Common myeloid progenitor, CD34-positive (primary cell): ENCODE measurements around the gene NEO1.

ENCODE experiments used
- CTCF ChIA-PET: fragments of 350-600 bp; sonication (Branson Sonifier 250); formaldehyde crosslinking; loops from one replicate; lab custom pipeline; 2021; ENCODE audit warnings: antibody characterized with exemption; lab: Charles Lee
- POLR2A ChIA-PET: fragments of 350-600 bp; sonication (Branson Sonifier 250); formaldehyde crosslinking; loops from one replicate; lab custom pipeline; 2021; ENCODE audit warnings: antibody characterized with exemption; lab: Charles Lee
- DNase-seq, 3 donors: peaks; one replicate each; pipeline versions ENCODE4 v3.0.0 to v3.0.0-alpha.2; 2013
- H3K27ac ChIP-seq, 2 experiments: 1 replicate in 1 of 2; 2 replicates in 1 of 2; pipeline ENCODE4 v1.7.0; 2013; ENCODE audit warnings: inconsistent platforms in 2 of 2, low read length in 2 of 2, mild to moderate bottlenecking in 2 of 2, low read depth in 1 of 2, moderate library complexity in 1 of 2; ENCODE audit not compliant: severe bottlenecking in 2 of 2, insufficient read depth in 1 of 2, poor library complexity in 1 of 2
- H3K27me3 ChIP-seq, 5 experiments: replicated peaks in 2 of 5; 1 replicate in 3 of 5; 2 replicates in 2 of 5; pipeline versions ENCODE4 v1.6.1 to v1.7.0; 2013; ENCODE audit warnings: low read length in 4 of 5, mild to moderate bottlenecking in 2 of 5, moderate library complexity in 2 of 5, inconsistent platforms in 1 of 5; ENCODE audit not compliant: insufficient read depth in 5 of 5, control insufficient read depth in 4 of 5
- H3K36me3 ChIP-seq, 4 experiments: 1 replicate in 2 of 4; 2 replicates in 2 of 4; pipeline versions ENCODE4 v1.6.1 to v1.7.0; 2013; ENCODE audit warnings: low read length in 3 of 4, control low read depth in 1 of 4, mild to moderate bottlenecking in 1 of 4; ENCODE audit not compliant: control insufficient read depth in 4 of 4, insufficient read depth in 4 of 4
- H3K4me1 ChIP-seq, 4 experiments: 1 replicate in 3 of 4; 2 replicates in 1 of 4; pipeline versions ENCODE4 v1.6.1 to v1.7.1; 2013; ENCODE audit warnings: low read length in 3 of 4, mild to moderate bottlenecking in 3 of 4, control low read depth in 1 of 4, inconsistent platforms in 1 of 4, moderate library complexity in 1 of 4; ENCODE audit not compliant: control insufficient read depth in 4 of 4, insufficient read depth in 4 of 4; ENCODE audit errors: control extremely low read depth in 1 of 4
- H3K4me3 ChIP-seq, 7 experiments: 1 replicate in 4 of 7; 2 replicates in 3 of 7; pipeline versions ENCODE4 v1.5.1 to v1.7.0; 2013; ENCODE audit warnings: mild to moderate bottlenecking in 7 of 7, low read length in 6 of 7, moderate library complexity in 6 of 7, inconsistent platforms in 2 of 7, low read depth in 2 of 7, control low read depth in 1 of 7; ENCODE audit not compliant: insufficient read depth in 4 of 7, control insufficient read depth in 1 of 7; ENCODE audit errors: extremely low read depth in 1 of 7
- H3K9me3 ChIP-seq, 5 experiments: 1 replicate in 4 of 5; 2 replicates in 1 of 5; pipeline versions ENCODE4 v1.6.1 to v1.7.1; 2013; ENCODE audit warnings: low read length in 4 of 5, mild to moderate bottlenecking in 2 of 5, inconsistent platforms in 1 of 5, low read depth in 1 of 5, moderate library complexity in 1 of 5; ENCODE audit not compliant: control insufficient read depth in 4 of 5, insufficient read depth in 2 of 5; ENCODE audit errors: control extremely low read depth in 1 of 5
- WGBS: methylation state at CpG from one replicate; pipeline ENCODE4 v1.1.5; 2013; ENCODE audit not compliant: insufficient coverage; 5-methylcytosine and 5-hydroxymethylcytosine counted together

Gene NEO1

DNA sequence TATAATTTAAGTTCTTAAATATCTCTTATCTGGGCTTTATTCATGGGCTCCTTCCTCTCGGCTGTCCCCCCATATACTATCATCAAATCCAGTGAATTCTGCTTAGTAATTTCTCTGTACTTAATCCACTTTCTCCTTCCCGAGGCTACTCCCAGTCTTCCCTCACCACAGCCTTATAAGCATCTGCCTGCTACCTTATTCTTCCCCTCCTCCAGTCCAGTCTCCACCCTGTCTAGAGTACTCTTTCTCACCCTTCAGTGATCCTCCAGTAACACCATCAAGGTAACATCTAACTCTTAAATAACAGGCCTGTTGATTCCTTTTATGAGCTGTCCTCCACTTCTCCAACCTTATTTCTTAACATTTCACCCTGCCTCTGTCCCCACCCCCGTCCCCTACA lies 65.8 kb downstream of the NEO1 start:
- CTCF ChIA-PET = no interaction called here
- H3K27ac ChIP-seq = no peak overlapping the region

DNA sequence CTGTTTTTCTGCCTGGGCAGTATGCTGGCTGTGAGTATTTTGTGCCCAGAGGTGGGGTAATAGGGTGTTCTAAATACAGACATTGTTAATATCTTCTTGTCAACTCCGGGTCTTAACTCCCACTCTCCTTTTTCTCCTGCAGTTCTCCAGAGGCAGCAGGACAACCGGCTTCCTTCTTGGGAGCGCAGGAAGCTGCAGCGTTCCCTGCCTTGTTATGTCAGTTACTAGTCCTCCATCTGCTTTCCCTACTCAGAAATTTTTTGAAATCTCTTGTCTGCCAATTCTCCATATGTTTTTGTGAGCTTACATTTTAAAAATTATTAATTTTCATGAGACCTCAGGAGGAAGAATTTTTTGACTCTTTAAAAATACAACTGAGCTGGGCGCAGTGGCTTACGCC lies 67.2 kb downstream of the NEO1 start:
- ChIA-PET CTCF (no interaction called here), POLR2A (no interaction called here)
- no peaks in the 10 kb centered on the region for H3K9me3 ChIP-seq
- WGBS = 91% methylated on average over 4 of the region's 6 CpGs
- DNase-seq = no peak
- peaks cover 0 to 36% (median 12%) of the 10 kb centered on the region in 5 experiments for H3K27me3 ChIP-seq
- no peak overlapping the region for H3K27ac ChIP-seq
- no peak overlapping the region for H3K4me3 ChIP-seq
- no peaks in the 10 kb centered on the region for H3K36me3 ChIP-seq
- no peaks in the 10 kb centered on the region for H3K4me1 ChIP-seq

More for the DNA sequence above, 65.8 kb downstream of the NEO1 start:
- peaks cover 4 to 37% (median 16%) of the 10 kb centered on the region in 5 experiments for H3K27me3 ChIP-seq
- no peak overlapping the region for H3K4me3 ChIP-seq
- DNase-seq = no peak
- POLR2A ChIA-PET = no interaction called here
- no peaks in the 10 kb centered on the region for H3K9me3 ChIP-seq
- 84% methylated on average over 3 of the region's 3 CpGs for WGBS
- H3K36me3 ChIP-seq = no peaks in the 10 kb centered on the region
- no peaks in the 10 kb centered on the region for H3K4me1 ChIP-seq

DNA sequence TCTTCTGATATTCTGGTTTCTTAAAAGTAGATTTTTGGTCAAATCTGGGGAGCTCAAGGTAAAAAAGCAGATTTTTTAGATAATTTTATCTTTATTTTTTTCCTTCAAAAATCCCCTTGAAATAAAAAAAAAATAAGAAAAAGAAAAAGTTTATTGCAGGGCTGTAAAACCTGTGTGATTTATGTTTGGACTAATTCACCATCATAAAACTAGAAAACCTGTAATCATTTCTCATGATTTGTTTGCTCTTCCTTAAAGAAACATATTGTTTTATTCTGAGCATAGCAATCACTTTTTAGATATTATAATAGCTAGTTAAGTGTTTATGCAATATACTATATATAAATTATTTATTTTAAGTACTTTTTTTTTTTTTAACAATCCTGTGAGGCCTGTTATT lies 68.0 kb downstream of the NEO1 start:
- H3K27ac ChIP-seq = no peak overlapping the region
- no peaks in the 10 kb centered on the region for H3K4me1 ChIP-seq
- no peaks in the 10 kb centered on the region for H3K9me3 ChIP-seq
- POLR2A ChIA-PET = no interaction called here
- H3K36me3 ChIP-seq = no peaks in the 10 kb centered on the region
- CTCF ChIA-PET = no interaction called here
- no peak overlapping the region for H3K4me3 ChIP-seq
- H3K27me3 ChIP-seq = peaks cover 0 to 39% (median 8%) of the 10 kb centered on the region in 5 experiments
- DNase-seq = no peak

DNA sequence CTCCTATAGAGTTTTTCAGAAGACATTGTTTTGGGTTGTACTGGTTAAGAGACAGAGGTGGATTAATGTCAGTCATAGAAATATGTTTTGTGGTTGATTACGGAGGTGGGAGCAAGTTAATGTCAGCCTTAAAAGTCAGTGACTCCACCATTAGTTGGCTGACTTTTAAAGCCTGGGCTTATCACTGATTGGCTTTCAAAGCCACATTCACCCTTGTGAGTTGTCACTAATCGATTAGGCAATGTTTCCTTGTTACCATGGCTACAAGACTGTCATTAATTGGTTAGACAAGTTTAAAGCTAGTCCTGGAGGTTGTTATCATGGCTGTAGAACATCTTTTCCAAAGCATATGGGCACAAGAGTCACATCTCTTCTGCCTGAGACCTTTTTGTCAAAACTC lies 73.0 kb downstream of the NEO1 start:
- Histone ChIP-seq H3K27me3 (peaks cover 0 to 23% (median 4%) of the 10 kb centered on the region in 5 experiments), H3K9me3 (no peaks in the 10 kb centered on the region), H3K4me3 (no peak overlapping the region), H3K36me3 (no peaks in the 10 kb centered on the region), H3K4me1 (no peaks in the 10 kb centered on the region), H3K27ac (no peak overlapping the region)
- no peak for DNase-seq
- CTCF ChIA-PET = interaction anchor here (0.5 to 0.6 kb wide), 2 partner anchors 11 to 1363 kb away, joined by 3 read pairs; no protein-coding TSS in a partner anchor
- POLR2A ChIA-PET = no interaction called here
- WGBS = no CpG with 5 or more reads among the region's 2 CpGs

DNA sequence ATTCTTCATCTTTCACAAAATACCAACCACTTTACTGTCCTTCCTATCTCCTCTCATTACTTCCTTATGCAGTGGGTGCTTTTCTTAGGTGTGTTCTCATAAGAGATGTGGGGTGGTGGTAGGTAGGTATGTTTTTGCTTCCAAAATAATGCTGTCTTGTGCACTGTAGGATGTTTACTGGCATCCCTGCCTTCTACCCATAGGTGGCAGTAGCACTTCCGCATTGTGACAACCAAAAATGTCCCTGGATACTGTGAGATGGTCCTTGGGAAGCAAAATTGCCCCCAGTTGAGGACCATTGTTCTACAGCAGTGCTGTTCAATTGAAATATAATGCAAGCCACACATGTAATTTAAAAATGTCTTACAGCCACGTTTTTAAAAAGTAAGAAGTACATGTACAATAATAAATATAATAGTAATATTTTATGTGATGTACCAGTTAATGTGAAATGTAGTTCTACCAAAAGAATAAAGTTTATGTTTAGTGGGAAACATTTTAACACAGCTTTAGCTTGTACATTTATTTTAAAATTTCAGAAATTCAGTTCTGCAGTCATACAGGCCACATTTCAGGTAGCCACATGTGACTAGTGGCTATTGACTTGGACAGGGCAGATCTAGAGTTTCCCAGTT lies 75.2 kb downstream of the NEO1 start:
- no peak overlapping the region for H3K4me3 ChIP-seq
- ChIA-PET CTCF (interaction anchor here (0.6 to 1.1 kb wide), 2 partner anchors 29 to 78 kb away, joined by 3 to 4 read pairs; no protein-coding TSS in a partner anchor), POLR2A (no interaction called here)
- H3K27me3 ChIP-seq = peaks cover 0 to 20% (median 6%) of the 10 kb centered on the region in 5 experiments
- DNase-seq = peak; percentile 26 to 46 (median 41)
- H3K27ac ChIP-seq = no peak overlapping the region
- no peaks in the 10 kb centered on the region for H3K4me1 ChIP-seq
- WGBS = 71% methylated on average over 1 of the region's 2 CpGs
- no peaks in the 10 kb centered on the region for H3K9me3 ChIP-seq
- no peaks in the 10 kb centered on the region for H3K36me3 ChIP-seq

DNA sequence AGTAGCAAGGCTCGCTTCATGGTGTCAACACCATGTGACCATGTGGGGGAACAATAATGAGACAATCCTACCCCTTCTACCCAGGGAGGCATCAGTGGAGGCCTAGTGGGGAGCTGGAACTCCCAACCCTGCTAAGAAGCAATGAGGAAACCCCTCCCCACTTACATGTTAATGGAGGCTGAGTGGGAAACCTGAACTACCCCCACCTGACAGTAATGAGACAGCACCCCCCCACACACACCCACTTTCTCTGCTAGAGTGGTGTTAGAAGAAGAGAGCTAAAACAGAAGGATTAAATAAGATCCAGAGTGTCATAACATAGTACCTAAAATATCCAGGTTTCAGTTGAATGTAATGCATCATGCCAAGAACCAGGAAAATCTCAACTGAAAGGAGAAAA lies 78.6 kb downstream of the NEO1 start:
- Histone ChIP-seq H3K36me3 (no peaks in the 10 kb centered on the region), H3K4me1 (no peaks in the 10 kb centered on the region), H3K27me3 (peaks cover 2 to 16% (median 4%) of the 10 kb centered on the region in 5 experiments), H3K27ac (no peak overlapping the region), H3K4me3 (no peak overlapping the region), H3K9me3 (peaks cover 0 to 2% (median 0%) of the 10 kb centered on the region in 5 experiments)
- DNase-seq = no peak
- CTCF ChIA-PET = no interaction called here
- POLR2A ChIA-PET = no interaction called here
- WGBS = 100% methylated on average over 1 of the region's 1 CpG

DNA sequence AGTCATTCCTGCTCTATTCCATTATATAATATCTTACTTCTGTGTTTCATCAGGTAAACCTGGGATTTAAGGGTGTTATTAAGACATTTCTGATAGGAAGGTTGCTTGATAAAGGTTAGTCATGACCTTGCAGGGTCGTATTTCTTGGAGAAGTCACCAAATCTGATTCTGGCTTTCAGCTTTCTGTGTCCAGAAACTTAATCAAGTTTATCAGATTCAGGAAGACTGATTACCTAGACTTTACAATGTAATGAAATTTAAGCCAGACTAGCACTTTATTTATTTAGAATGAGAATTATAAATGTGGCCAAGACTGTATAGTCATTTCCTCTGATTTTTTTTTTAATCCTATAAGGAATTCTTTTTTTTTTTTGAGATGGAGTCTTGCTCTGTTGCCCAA lies 81.9 kb downstream of the NEO1 start:
- Histone ChIP-seq H3K36me3 (no peaks in the 10 kb centered on the region), H3K9me3 (peaks cover 0 to 2% (median 0%) of the 10 kb centered on the region in 5 experiments), H3K4me3 (no peak overlapping the region), H3K27ac (no peak overlapping the region), H3K4me1 (no peaks in the 10 kb centered on the region), H3K27me3 (peaks cover 2 to 16% (median 3%) of the 10 kb centered on the region in 5 experiments)
- ChIA-PET POLR2A (interaction anchor here (0.7 kb wide), 1 partner anchor 206 kb away, joined by 4 read pairs; no protein-coding TSS in a partner anchor), CTCF (no interaction called here)
- 100% methylated on average over 1 of the region's 1 CpG for WGBS
- no peak for DNase-seq
